ENCODE measurements around the gene KLKB1. TPM values are rescaled to one million over a fixed set of nuclear protein-coding genes. Genes with fewer than 3 reads are reported as not detected.

The KLKB1 gene
- total and polyA plus RNA-seq, 3 donors from 2014 or later: 2.7 to 4.4 (median 3.5) TPM

DNA sequence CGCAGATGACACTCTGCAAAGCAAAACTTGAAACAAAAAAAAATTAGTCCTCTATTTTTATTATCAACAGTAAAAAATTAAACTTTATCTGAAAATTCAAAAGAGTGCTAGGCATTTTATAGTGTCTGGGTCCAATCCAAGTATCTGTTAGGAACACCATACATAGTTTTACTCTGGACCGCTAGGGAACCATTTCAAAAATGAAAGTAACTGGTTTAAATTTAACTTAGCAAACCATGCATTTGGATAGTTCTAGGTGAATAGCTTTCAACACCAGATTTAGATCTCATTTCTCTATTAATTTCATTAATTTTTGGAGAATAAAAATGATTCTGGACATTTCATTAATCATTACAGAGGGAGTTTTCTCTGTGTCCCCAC lies 1.2 kb downstream of the KLKB1 start:
- TF ChIP-seq CTCF (IDR thresholded peaks at IDR 0.05) (no peak), POLR2A (IDR thresholded peaks at IDR 0.05) (no peak)

GRCh38 chr4:186234367-186234766 lies 7.1 kb downstream of the KLKB1 start:
- TF ChIP-seq POLR2A (IDR thresholded peaks at IDR 0.05) (no peak), CTCF (IDR thresholded peaks at IDR 0.05) (no peak)
- H3K9me3 ChIP-seq: no peaks in the 10 kb centered on the region
- intact Hi-C loops (cut with DNase I; ENCODE audit: low total_unique reads): no loop called here
- H3K27me3 ChIP-seq: no peaks in the 10 kb centered on the region
- H3K36me3 ChIP-seq (ENCODE audit: low read depth, missing control alignments): no peaks in the 10 kb centered on the region
- H3K4me3 ChIP-seq: no peak overlapping the region
- no peak for DNase-seq
- WGBS, 2 donors: 44 to 61% methylated on average over 2 of the region's 2 CpGs
- no peak overlapping the region for H3K27ac ChIP-seq
- no peaks in the 10 kb centered on the region for H3K4me1 ChIP-seq

More for the DNA sequence above, 1.2 kb downstream of the KLKB1 start:
- WGBS, 2 donors: 65 to 72% methylated on average over 2 of the region's 2 CpGs
- H3K27ac ChIP-seq: no peak overlapping the region
- no peak for DNase-seq
- intact Hi-C loops (cut with DNase I; ENCODE audit: low total_unique reads): no loop called here
- no peaks in the 10 kb centered on the region for H3K9me3 ChIP-seq
- H3K4me3 ChIP-seq: no peak overlapping the region
- no peaks in the 10 kb centered on the region for H3K4me1 ChIP-seq
- no peaks in the 10 kb centered on the region for H3K27me3 ChIP-seq
- no peaks in the 10 kb centered on the region for H3K36me3 ChIP-seq (ENCODE audit: low read depth, missing control alignments)

- TF ChIP-seq POLR2A (IDR thresholded peaks at IDR 0.05) (no peak), CTCF (IDR thresholded peaks at IDR 0.05) (no peak)
- no peak for DNase-seq
- H3K4me1 ChIP-seq: no peaks in the 10 kb centered on the region
- intact Hi-C loops (cut with DNase I; ENCODE audit: low total_unique reads): no loop called here
- no peaks in the 10 kb centered on the region for H3K9me3 ChIP-seq
- no peaks in the 10 kb centered on the region for H3K36me3 ChIP-seq (ENCODE audit: low read depth, missing control alignments)
- 74 to 85% methylated on average over 4 of the region's 4 CpGs for WGBS, 2 donors
- H3K4me3 ChIP-seq: no peak overlapping the region
- H3K27ac ChIP-seq: no peak overlapping the region
- no peaks in the 10 kb centered on the region for H3K27me3 ChIP-seq
Measured at GRCh38 chr4:186236126-186236525, 8.8 kb downstream of the KLKB1 start.

- Histone ChIP-seq H3K27ac (no peak overlapping the region), H3K9me3 (no peaks in the 10 kb centered on the region), H3K4me1 (no peaks in the 10 kb centered on the region), H3K4me3 (no peak overlapping the region), H3K36me3 (ENCODE audit: low read depth, missing control alignments) (no peaks in the 10 kb centered on the region), H3K27me3 (no peaks in the 10 kb centered on the region)
- TF ChIP-seq POLR2A (IDR thresholded peaks at IDR 0.05) (no peak), CTCF (IDR thresholded peaks at IDR 0.05) (no peak)
- no peak for DNase-seq
- intact Hi-C loops (cut with DNase I; ENCODE audit: low total_unique reads): no loop called here
- 91 to 93% methylated on average over 7 of the region's 7 CpGs for WGBS, 2 donors
Measured at GRCh38 chr4:186240452-186240847, 13.1 kb downstream of the KLKB1 start.

- intact Hi-C loops (cut with DNase I; ENCODE audit: low total_unique reads): no loop called here
- TF ChIP-seq CTCF (IDR thresholded peaks at IDR 0.05) (no peak), POLR2A (IDR thresholded peaks at IDR 0.05) (no peak)
- no peak for DNase-seq
- Histone ChIP-seq H3K9me3 (no peaks in the 10 kb centered on the region), H3K27ac (no peak overlapping the region), H3K27me3 (no peaks in the 10 kb centered on the region), H3K4me1 (no peaks in the 10 kb centered on the region), H3K36me3 (ENCODE audit: low read depth, missing control alignments) (no peaks in the 10 kb centered on the region), H3K4me3 (no peak overlapping the region)
- 81 to 87% methylated on average over 7 of the region's 7 CpGs for WGBS, 2 donors
Measured at GRCh38 chr4:186240848-186241491, 13.7 kb downstream of the KLKB1 start.
